CD4-positive, alpha-beta T cell treated with Interleukin-4 for 4 hours (primary cell): ENCODE data around the gene TRIM44.
"Not testable (repeated sequence)": the region's sequence is repeated elsewhere in the genome, so short reads cannot be mapped to it uniquely, and the experiment has no call there.

ENCODE experiments used
- DNase-seq: peaks from one replicate; pipeline ENCODE4 v3.0.0-alpha.2; 2020

Gene TRIM44

DNA sequence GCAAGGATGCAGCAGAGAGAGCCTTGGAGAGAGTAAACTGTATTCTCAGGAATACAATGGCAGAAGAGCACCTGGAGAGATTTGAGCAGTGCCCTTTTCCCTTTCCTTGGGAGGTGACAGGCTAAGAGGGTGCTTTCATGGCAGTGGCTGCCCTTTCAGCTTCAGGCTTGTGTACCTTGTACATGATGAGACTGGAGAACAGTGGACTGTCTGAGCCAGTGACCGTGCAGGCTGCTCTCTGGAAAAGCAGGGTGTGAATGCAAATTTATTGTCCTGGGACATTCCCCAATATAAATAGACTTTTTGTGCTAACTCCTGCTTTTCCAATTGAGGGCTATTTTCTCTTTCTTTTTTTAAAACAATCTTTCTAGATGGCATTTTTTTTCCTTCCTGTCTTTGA is 99.3 kb downstream of the TRIM44 start:
- no peak for DNase-seq

DNA sequence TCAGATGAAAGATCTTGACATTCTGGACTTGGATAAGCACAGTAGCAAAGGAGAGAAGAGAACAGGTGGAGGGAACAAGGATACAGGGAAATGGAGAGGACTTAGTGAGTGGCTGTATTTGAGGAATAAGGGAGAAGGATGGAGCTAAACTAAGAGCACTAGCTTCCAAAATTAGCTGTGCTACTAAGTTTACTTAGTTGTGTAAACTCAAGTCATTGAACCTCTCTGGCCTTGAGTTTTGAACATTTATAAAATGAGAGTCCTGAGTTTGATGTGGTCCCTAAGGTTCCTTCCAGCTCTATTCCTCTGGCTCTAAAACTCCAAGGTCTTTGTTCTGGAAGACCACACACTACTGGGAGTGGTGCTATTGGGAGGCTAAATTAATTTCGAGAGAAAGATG is 100.7 kb downstream of the TRIM44 start:
- DNase-seq = no peak

- no peak for DNase-seq
Observed at GRCh38 chr11:35763765-35764164, 101.2 kb downstream of the TRIM44 start.

- no peak for DNase-seq
Observed at GRCh38 chr11:35764417-35764816, 101.8 kb downstream of the TRIM44 start.

DNA sequence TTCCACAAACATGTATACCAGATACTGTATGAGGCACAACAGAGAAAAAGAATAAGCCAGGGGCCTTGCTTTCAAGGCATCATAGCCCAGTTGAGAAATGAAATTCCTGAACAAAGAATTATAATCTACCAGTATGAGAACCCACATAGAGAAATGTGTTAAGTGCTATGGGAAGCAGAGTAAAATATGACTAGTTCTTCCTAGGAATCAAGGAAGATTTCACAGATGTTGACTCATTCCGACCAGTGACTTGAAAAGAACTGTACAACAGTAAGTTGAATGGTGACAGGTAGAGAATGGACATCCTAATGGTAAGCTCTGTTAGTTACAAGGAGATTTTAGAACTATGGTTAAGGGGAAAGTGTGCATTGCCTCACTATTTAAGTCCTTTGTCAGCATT is 102.6 kb downstream of the TRIM44 start:
- DNase-seq = no peak

- no peak for DNase-seq
Observed at GRCh38 chr11:35766651-35767050, 104.1 kb downstream of the TRIM44 start.

- not testable (repeated sequence) for DNase-seq
Observed at GRCh38 chr11:35770425-35770824, 107.8 kb downstream of the TRIM44 start.

GRCh38 chr11:35771722-35772121 is 109.1 kb downstream of the TRIM44 start:
- DNase-seq = no peak

GRCh38 chr11:35777241-35777640 is 114.7 kb downstream of the TRIM44 start:
- not testable (repeated sequence) for DNase-seq

- DNase-seq = not testable (repeated sequence)
Observed at GRCh38 chr11:35778943-35779342, 116.4 kb downstream of the TRIM44 start.

GRCh38 chr11:35779409-35779808 is 116.8 kb downstream of the TRIM44 start:
- DNase-seq = no peak

- no peak for DNase-seq
Observed at GRCh38 chr11:35780951-35781860, 118.6 kb downstream of the TRIM44 start.

GRCh38 chr11:35781861-35782470 is 119.4 kb downstream of the TRIM44 start:
- no peak for DNase-seq

DNA sequence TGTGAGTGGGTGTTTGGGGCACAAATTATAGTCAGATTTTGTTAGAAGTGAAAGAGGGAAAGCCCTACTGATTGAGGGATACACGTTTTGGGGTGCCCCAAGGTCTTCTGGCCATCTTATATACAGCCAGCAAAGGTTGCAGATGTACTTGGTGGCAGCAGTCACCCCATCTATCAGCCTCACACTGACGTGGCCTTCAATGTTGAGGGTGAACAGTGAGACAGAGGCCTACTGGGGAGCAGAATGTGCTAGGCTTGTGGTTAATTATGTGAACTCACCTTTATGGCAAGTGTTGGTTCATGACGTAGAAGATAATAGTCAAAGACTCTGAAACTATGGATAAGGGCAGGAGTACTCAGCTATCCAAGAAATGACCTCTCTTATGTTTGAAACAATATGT is 121.2 kb downstream of the TRIM44 start:
- no peak for DNase-seq

- DNase-seq = no peak
Observed at GRCh38 chr11:35784699-35785098, 122.1 kb downstream of the TRIM44 start.

GRCh38 chr11:35785287-35786167 is 123.0 kb downstream of the TRIM44 start:
- DNase-seq = peak; percentile 2

DNA sequence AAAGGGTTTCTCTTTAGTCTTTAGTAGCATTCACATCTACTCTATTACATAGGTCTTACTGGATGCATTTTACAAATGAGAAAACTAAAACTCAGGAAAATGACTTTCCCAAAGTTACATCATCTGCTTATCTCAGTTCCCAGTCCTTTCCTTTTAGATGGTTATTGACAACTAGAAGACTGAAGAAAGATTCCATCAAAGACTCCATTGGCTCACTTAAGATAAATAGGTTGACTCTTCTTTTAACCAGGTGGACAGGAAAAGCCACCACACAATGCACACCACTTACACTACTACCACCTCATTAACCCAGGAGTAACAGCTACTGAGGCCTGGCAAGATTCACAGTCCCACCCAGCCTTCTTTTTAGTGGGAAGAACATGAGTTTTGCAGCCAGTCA is 123.6 kb downstream of the TRIM44 start:
- no peak for DNase-seq

DNA sequence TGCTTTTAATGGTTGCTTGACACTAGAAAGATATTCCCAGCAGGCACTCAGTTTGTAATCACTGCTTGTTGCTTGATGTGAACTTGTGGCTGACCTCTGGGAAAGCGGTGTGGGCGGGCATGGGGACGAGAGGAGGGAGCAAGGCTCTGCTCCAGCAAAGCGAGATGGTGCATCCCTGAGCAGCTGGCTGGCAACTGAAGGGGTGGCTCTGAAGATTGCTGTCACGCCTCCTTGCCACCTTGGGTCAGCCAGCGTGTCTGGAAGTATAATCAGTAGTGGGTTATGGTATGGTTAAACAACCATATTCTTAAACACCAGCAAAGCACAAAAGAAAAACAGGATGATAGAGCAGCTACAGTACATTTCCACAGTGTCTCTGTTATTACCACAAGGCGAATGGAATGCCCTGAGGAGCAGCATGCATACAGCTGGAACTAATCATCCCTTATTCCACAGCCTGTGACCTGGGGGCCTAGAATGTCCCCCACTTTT is 124.5 kb downstream of the TRIM44 start:
- DNase-seq = no peak

GRCh38 chr11:35787626-35788025 is 125.1 kb downstream of the TRIM44 start:
- DNase-seq = no peak

- no peak for DNase-seq
Observed at GRCh38 chr11:35791088-35791958, 128.7 kb downstream of the TRIM44 start.

DNA sequence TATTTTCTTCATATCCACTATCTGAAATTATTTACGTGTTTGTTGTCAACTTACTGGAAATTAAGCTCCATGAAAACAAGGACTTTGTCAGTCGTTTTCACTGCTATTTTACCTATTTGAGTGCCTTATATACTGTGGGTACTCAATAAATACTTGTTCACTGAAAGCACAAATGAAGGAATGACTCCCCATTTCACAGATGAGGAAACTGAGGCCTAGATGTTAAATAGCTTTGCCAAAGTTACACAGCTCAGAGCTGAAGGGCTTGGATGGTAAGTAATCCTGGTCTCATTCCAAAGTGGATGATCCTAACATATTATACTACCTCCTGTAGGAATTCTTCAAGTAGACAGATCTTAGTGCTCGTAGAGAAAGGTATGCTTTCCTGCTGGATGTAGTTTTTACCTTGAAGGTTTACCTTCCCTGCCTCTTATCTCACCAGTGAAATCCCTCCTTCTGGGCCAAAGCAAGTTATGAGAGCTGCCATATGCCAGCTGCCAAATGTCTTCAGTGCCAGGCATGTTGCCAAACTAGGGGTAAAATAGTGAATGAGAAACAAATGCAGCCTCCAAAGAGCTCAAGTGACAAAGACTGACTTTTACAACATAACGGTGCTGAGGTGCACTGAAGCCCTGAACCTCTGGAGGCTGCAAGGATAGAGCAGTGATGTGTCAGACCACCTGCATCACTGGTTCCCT is 129.7 kb downstream of the TRIM44 start:
- DNase-seq = no peak

DNA sequence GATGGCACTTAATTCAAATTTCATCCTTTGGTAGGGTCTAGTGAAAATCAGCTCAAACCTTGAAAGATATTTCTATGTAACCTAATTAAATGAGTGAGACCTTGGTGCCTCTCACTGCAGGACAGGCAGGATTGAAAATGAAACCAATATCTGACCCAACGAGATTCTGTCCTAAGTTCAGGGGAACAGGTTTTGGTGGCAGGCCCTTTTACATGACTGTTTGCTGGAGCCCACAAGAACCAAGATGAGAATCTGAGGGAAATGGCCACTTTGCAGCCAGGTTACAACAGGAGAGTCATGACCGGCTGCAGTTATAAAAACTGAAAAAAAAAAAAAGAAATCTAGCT is 130.2 kb downstream of the TRIM44 start:
- DNase-seq = no peak
